ENCODE data around the gene PLEKHG4B.

Gene PLEKHG4B

GRCh38 chr5:167511-167910 lies 75.5 kb downstream of the PLEKHG4B start:
- POLR2A ChIA-PET = no interaction called here
- no peak for TF ChIP-seq CTCF (IDR thresholded peaks at IDR 0.05; ENCODE audit: control extremely low read depth, extremely low read depth, low read depth, missing control alignments)
- no peak for DNase-seq (ENCODE audit: extremely low spot score)
- CTCF ChIA-PET = no interaction called here

GRCh38 chr5:167982-168660 lies 76.2 kb downstream of the PLEKHG4B start:
- POLR2A ChIA-PET = no interaction called here
- TF ChIP-seq CTCF (IDR thresholded peaks at IDR 0.05; ENCODE audit: control extremely low read depth, extremely low read depth, low read depth, missing control alignments) = no peak
- no peak for DNase-seq (ENCODE audit: extremely low spot score)
- CTCF ChIA-PET = no interaction called here

- POLR2A ChIA-PET = no interaction called here
- no peak for TF ChIP-seq CTCF (IDR thresholded peaks at IDR 0.05; ENCODE audit: control extremely low read depth, extremely low read depth, low read depth, missing control alignments)
- CTCF ChIA-PET = interaction anchor here (1.4 kb wide), 1 partner anchor 16 kb away, joined by 3 read pairs; no protein-coding TSS in a partner anchor
- no peak for DNase-seq (ENCODE audit: extremely low spot score)
Observed at GRCh38 chr5:169071-169727, 77.2 kb downstream of the PLEKHG4B start.

- ChIA-PET POLR2A (no interaction called here), CTCF (interaction anchor here (1.4 kb wide), 1 partner anchor 15 kb away, joined by 3 read pairs; no protein-coding TSS in a partner anchor)
- no peak for TF ChIP-seq CTCF (IDR thresholded peaks at IDR 0.05; ENCODE audit: control extremely low read depth, extremely low read depth, low read depth, missing control alignments)
- DNase-seq (ENCODE audit: extremely low spot score) = no peak
Observed at GRCh38 chr5:169728-170094, 77.7 kb downstream of the PLEKHG4B start.

GRCh38 chr5:170971-171800 lies 79.2 kb downstream of the PLEKHG4B start:
- TF ChIP-seq CTCF (IDR thresholded peaks at IDR 0.05; ENCODE audit: control extremely low read depth, extremely low read depth, low read depth, missing control alignments) = no peak
- DNase-seq (ENCODE audit: extremely low spot score) = no peak
- CTCF ChIA-PET = interaction anchor here (3.0 kb wide), 1 partner anchor 17 kb away, joined by 8 read pairs; no protein-coding TSS in a partner anchor
- POLR2A ChIA-PET = no interaction called here

GRCh38 chr5:171801-172331 lies 79.9 kb downstream of the PLEKHG4B start:
- no peak for DNase-seq (ENCODE audit: extremely low spot score)
- no peak for TF ChIP-seq CTCF (IDR thresholded peaks at IDR 0.05; ENCODE audit: control extremely low read depth, extremely low read depth, low read depth, missing control alignments)
- ChIA-PET CTCF (interaction anchor here (3.0 kb wide), 1 partner anchor 17 kb away, joined by 8 read pairs; no protein-coding TSS in a partner anchor), POLR2A (no interaction called here)
